ENCODE measurements around the gene CD36.

DNA sequence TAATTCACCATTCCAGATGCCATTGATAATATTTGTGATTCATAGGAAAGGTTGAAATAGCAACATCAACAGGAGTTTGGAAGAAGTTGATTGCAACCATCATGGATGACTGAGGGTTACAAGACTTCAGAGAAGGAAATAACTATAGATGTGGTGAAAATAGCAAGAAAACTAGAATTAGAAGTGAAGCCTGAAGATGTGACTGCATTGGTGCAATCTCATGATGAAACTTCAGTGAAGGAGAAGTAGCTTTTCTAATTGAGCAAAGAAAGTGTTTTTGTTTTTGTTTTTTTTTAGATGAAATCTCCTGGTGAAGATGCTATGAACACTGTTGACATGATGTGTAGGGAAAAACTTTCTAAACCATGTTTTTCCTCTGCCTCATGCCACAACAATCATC lies 18.7 kb upstream of the CD36 start:
- TF ChIP-seq, protein P1, sequence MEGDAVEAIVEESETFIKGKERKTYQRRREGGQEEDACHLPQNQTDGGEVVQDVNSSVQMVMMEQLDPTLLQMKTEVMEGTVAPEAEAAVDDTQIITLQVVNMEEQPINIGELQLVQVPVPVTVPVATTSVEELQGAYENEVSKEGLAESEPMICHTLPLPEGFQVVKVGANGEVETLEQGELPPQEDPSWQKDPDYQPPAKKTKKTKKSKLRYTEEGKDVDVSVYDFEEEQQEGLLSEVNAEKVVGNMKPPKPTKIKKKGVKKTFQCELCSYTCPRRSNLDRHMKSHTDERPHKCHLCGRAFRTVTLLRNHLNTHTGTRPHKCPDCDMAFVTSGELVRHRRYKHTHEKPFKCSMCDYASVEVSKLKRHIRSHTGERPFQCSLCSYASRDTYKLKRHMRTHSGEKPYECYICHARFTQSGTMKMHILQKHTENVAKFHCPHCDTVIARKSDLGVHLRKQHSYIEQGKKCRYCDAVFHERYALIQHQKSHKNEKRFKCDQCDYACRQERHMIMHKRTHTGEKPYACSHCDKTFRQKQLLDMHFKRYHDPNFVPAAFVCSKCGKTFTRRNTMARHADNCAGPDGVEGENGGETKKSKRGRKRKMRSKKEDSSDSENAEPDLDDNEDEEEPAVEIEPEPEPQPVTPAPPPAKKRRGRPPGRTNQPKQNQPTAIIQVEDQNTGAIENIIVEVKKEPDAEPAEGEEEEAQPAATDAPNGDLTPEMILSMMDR (IDR thresholded peaks at IDR 0.05), result no peak
- no peak for TF ChIP-seq POLR2A (IDR thresholded peaks at IDR 0.05)
